ENCODE results near the gene OR6B3.

DNA sequence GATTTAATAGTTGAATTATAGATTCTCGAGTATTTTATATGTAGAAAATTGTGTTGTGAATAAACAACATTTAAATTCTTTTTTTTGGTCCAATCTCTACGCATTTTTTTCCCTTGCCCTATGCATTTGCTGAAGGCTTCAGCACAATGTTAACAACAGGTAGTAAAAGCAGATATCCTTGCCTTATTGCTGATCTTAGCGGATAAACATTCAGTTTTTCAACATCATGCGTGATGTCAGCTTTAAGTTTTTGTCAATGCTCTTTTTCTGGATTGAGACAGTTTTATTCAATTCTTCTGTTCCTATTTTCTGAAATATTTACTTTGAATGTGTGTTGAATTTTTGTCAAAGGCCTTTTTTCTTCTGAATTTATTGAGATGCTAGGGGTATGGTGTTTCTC is 11.6 kb upstream of the OR6B3 start:
- TF ChIP-seq POLR2A (IDR thresholded peaks at IDR 0.05; ENCODE audit: low read depth, low read length) (no peak), POLR2AphosphoS5 (IDR thresholded peaks at IDR 0.05; ENCODE audit: low read depth, low read length) (no peak)

Data from GM12891 (cell line).